ENCODE measurements around the gene ATP9A.
"Not testable (repeated sequence)": the region's sequence is repeated elsewhere in the genome, so short reads cannot be mapped to it uniquely, and the experiment has no call there.

Gene ATP9A

GRCh38 chr20:51688600-51689244 is 79.5 kb downstream of the ATP9A start:
- no peak for DNase-seq (ENCODE audit: low spot score)

- DNase-seq (ENCODE audit: low spot score): no peak
Observed at GRCh38 chr20:51687630-51688029, 80.6 kb downstream of the ATP9A start.

GRCh38 chr20:51687108-51687507 is 81.1 kb downstream of the ATP9A start:
- no peak for DNase-seq (ENCODE audit: low spot score)

- DNase-seq (ENCODE audit: low spot score): not testable (repeated sequence)
Observed at GRCh38 chr20:51685494-51685893, 82.7 kb downstream of the ATP9A start.

GRCh38 chr20:51680067-51680749 is 88.0 kb downstream of the ATP9A start:
- no peak for DNase-seq (ENCODE audit: low spot score)

GRCh38 chr20:51679254-51679921 is 88.8 kb downstream of the ATP9A start:
- DNase-seq (ENCODE audit: low spot score): no peak

- DNase-seq (ENCODE audit: low spot score): no peak
Observed at GRCh38 chr20:51678026-51678697, 90.0 kb downstream of the ATP9A start.

- no peak for DNase-seq (ENCODE audit: low spot score)
Observed at GRCh38 chr20:51668947-51669346, 99.2 kb downstream of the ATP9A start.

GRCh38 chr20:51668515-51668914 is 99.7 kb downstream of the ATP9A start:
- no peak for DNase-seq (ENCODE audit: low spot score)

GRCh38 chr20:51667491-51667890 is 100.7 kb downstream of the ATP9A start:
- no peak for DNase-seq (ENCODE audit: low spot score)

GRCh38 chr20:51667002-51667408 is 101.2 kb downstream of the ATP9A start:
- no peak for DNase-seq (ENCODE audit: low spot score)

- no peak for DNase-seq (ENCODE audit: low spot score)
Observed at GRCh38 chr20:51666126-51666525, 102.1 kb downstream of the ATP9A start.

GRCh38 chr20:51665543-51666118 is 102.6 kb downstream of the ATP9A start:
- no peak for DNase-seq (ENCODE audit: low spot score)

GRCh38 chr20:51661609-51662178 is 106.5 kb downstream of the ATP9A start:
- no peak for DNase-seq (ENCODE audit: low spot score)

- no peak for DNase-seq (ENCODE audit: low spot score)
Observed at GRCh38 chr20:51660672-51661608, 107.2 kb downstream of the ATP9A start.

- no peak for DNase-seq (ENCODE audit: low spot score)
Observed at GRCh38 chr20:51659491-51660050, 108.6 kb downstream of the ATP9A start.

GRCh38 chr20:51656726-51657260 is 111.4 kb downstream of the ATP9A start:
- no peak for DNase-seq (ENCODE audit: low spot score)

GRCh38 chr20:51656089-51656488 is 112.1 kb downstream of the ATP9A start:
- DNase-seq (ENCODE audit: low spot score): not testable (repeated sequence)

- no peak for DNase-seq (ENCODE audit: low spot score)
Observed at GRCh38 chr20:51654495-51654894, 113.7 kb downstream of the ATP9A start.

GRCh38 chr20:51654060-51654459 is 114.1 kb downstream of the ATP9A start:
- no peak for DNase-seq (ENCODE audit: low spot score)

Measured in NAMALWA (cell line).